HG02938 (cell line): ENCODE results near the gene EGF.

Experiments
- ATAC-seq: cut with Tn5 transposase; IDR thresholded peaks from one replicate; pipeline ENCODE4 v1.9.1; 2021; ENCODE audit warnings: mild to moderate bottlenecking, moderate library complexity; ENCODE audit not compliant: unreplicated experiment

Gene EGF

DNA sequence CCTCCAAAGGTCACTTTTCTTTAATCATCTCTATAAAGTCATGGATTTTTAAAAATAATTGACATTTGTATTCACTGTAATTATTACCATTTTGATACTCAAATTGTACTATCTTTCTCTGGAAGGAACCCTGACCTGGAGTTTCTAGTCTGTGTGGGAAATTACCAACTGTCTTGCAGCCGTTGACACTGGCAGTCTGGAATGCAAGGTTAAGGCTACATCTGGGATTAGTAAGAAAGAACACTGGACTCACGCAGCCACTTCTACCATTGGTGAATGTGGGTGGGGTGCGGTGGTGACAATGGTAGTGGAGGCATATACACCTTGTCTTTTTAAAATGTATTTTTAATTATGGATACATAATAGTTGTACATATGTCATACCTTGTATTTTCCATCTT is 40.9 kb downstream of the EGF start:
- no peak for ATAC-seq

DNA sequence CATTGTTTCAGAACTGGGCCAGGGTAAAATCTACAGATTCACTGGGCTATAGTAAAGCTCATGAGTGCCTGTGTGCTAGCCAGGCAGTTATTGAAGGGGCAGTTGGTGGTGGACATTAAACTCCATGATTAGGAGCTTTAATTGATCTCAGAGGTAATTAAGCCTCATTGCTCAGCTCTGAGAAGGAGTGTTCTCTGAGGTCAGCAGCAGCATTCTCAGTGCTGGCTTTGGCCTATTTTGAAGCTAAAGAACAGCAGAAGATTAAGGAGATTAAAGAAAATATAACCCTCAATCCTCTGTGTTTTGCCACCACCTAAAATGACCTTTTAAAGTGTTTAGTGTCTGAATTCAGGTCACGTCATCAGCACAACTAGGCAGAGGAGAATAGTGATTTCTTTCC is 42.5 kb downstream of the EGF start:
- ATAC-seq = no peak

DNA sequence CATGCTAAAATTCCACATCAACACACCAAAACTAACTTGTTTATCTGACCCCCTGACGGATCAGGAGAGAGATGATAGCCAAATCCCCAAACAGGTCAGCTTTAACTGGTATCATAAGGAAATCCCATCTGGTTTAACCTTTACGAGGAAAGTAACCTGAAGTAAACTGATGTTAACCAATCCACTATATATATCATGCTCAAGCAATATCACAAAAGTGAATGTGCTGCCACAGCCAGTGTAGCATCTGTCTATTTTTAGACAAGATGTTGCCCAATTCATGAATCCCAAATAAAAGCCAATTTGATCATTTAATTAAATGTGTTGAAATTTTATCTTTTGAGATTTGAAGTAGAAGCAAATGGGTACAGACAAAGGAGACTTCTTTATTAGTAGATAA is 44.5 kb downstream of the EGF start:
- no peak for ATAC-seq

DNA sequence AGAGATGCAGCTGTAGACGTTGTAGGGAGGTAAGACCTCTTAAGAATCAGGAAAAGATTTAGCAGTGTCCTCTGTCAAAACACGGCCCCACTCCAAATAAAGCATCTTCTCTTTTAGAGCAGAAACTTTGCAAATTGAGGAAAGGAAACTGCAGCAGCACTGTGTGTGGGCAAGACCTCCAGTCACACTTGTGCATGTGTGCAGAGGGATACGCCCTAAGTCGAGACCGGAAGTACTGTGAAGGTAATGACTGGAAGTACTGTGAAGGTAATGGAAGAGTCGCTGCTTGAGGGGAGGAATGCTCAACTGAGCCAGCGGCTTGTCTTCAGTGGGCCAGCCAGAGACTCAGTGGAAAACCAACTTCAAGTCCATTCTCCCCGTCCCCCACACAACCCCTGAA is 46.5 kb downstream of the EGF start:
- no peak for ATAC-seq

DNA sequence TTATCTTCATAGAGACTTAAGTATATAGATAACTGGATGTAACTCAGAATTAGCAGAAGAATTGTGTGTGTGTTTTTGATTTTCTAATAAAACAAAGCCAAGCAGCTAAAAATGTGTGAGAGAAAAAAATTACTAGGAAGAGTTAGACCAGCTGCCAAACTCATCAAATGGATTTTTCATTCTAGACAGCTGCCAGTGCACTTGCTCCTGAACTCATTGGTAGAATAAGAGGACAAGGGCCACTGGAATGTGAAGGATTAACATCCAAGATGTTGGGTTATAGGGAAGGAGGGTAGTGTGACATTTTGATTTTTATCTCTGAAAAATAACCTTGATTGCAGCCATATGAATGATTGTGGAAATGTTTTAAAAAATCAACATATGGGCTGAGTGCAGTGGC is 49.7 kb downstream of the EGF start:
- no peak for ATAC-seq

DNA sequence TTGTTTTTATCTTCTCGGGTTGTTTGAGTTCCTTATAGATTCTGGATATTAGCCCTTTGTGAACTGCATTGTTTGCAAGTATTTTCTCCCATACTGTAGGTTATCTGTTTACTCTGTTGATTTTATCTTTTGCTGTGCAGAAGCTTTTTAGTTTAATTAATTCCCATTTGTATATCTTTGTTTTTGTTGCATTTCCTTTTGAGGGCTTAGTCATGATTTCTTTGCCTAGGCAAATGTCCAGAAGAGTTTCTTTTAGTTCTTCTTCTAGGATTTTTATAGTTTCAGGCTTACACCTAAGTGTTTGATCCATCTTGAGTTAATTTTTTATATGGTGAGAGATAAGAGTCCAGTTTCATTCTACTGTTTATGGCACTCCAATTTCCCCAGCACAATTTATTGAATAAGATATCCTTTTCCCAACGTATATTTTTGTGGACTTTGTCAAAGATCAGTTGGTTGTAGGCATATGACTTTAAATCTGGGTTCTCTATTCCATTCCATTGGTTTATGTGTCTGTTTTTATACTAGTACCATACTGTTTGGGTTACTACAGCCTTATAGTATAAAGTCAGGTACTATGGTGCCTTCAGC is 54.3 kb downstream of the EGF start:
- ATAC-seq = no peak

DNA sequence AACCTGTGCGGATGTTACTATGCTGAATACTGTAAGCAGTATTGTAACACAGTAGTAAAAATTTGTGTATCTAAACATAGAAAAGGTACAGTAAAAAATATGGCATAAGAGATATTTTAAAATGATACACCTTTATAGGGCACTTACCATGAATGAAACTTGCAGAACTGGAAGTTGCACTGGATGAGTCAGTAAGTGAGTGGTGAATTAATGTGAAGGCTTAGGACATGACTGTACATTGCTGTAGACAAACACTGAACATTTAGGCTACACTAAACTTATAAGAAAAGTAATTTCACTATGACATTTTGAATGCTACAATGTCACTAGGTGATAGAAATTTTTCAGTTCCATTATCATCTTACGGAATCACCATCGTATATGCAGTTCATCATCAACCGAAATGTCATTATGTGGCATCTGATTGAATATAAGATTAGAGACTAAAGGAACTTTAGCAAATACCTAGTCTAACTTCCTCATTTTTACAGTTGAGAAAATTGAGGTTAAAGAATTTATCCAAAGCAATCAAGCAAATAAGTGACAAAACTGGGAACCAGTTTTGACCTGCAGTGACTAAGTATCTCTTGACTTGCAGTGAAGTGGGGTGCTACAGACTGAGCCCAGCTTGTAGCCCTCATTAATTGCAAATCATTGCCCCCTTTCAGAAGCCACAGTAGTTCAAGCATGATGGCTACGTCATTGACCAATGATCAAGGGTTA is 55.3 kb downstream of the EGF start:
- ATAC-seq = peak; percentile 52

DNA sequence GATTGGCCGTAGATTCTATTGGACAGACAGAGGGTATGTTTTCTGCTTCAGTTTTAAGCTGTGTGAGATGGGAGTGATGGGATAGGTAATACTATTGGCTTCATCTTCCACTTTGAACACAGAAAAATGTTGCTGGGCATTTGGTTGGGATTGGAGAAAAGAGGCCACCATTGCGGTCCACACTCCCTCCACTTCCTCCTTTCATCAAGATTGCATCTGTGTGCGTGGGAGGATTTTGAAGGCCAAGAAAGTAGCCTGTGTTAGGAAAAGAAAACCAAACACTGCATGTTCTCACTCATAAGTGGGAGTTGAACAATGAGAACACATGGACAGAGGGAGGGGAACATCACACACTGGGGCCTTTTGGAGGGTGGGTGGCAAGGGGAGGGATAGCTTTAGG is 56.4 kb downstream of the EGF start:
- no peak for ATAC-seq

DNA sequence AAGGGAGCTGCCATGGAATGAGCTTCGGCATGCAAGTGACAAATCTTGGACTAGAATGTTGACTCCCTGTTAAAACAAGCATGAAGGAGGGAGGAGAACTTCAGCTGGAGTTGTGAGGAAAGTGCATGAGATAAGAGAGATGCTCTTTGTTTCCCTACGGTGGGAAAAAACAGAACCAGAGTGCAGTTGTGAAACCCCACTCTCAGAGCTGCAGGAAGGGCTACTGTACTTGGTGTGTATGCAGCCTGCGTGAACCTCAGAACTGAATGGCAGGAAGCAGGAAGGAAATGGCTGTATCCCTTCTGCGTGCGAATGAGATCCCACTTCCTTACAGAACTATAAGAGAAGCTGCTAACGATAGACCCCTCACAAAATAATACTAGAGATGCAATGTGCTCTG is 57.2 kb downstream of the EGF start:
- no peak for ATAC-seq

DNA sequence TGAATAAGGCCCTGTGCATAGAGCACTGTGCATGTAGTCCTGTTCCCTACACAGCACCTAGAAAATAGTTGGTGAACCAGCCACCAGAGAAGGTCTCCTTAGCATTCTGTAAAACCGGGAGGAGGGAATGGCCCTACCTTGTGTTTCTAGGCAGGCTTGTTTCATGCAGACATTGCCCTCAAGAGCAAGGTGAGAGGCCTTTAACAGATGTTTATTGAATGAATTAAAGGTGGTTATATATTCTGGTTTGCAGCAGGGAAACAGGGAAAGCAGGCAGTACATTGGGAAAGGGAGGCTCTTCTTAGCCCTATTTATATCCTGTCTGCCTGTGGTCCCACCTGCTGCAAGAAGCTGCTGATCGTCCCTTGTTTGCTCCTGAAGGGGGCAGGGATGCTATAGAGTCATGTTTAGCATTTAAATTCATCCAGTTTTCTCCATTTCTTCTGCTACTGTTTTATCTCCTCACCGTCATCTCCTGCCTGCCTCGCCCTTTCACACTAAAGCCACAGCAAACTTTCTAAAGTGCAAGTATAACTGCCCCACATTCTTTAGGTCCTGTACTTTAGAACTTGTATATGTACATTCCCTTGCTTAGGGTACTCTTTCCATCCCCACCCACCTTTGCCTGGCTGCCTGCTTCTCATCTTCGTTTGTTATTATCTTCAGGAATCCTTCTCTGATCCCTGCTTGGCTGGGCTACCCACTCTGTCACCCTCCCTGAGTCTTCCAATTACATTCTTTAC is 60.3 kb downstream of the EGF start:
- no peak for ATAC-seq

DNA sequence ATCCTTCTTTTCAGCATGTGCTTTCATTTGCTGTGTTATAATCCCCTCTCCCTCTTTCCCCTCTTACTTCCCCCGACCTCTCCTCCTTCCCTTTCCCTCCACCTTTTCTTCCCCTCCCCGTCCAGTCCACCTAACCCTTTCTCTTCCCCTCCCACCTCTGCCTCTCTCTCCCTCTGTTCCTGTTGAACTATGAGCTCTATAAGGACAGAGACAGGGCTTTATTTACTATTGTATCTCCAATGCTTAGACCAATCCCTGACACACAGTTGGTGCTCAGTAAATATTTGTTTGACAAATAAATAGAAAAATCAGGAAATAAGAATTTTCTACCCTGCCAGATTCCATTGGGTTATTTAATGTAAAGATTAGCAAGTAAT is 60.8 kb downstream of the EGF start:
- no peak for ATAC-seq

DNA sequence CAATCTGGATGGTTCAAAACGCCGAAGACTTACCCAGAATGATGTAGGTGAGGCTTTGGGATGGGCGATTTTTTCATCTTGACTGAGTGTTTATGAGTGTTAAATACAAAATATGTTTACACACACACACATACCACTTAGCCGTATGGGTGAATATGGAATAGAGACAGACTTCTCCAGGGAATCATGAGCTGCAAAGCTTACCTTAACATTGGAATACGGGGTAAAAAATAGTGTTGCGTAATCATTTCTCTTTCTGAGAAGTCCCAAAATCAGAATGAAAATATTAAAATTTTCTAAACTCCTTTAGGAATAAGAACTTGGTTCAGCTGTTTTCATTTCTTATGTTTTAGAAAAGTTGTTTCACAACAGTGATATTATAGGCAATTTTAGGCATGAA is 63.5 kb downstream of the EGF start:
- ATAC-seq = no peak

DNA sequence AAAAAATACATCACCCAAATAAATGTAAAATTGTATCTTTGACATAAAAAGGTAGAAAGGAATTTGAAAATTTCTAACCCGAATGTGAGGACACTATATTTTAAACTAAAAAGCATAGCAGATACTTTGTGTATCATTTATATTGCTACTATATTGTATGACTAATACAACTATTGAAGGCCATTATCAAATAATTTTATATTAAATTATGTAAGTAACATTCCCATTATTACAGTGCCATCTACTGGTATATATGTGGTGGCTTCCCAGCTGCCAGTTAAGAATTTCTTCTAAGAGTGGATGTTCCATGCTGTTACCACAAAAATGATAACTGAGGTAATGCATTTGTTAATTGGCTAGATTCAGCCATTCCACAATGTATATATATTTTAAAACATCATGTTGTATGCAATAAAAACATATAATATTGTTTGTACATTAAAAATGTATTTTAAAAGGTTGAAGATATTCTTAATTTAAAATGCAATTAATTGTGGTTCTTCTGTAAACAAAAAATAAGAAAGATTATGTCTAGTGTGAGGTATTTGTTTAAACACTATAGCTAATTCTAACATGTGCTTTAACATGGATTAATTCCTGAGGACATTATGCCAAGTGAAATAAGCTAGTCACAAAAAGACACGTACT is 65.3 kb downstream of the EGF start:
- no peak for ATAC-seq

DNA sequence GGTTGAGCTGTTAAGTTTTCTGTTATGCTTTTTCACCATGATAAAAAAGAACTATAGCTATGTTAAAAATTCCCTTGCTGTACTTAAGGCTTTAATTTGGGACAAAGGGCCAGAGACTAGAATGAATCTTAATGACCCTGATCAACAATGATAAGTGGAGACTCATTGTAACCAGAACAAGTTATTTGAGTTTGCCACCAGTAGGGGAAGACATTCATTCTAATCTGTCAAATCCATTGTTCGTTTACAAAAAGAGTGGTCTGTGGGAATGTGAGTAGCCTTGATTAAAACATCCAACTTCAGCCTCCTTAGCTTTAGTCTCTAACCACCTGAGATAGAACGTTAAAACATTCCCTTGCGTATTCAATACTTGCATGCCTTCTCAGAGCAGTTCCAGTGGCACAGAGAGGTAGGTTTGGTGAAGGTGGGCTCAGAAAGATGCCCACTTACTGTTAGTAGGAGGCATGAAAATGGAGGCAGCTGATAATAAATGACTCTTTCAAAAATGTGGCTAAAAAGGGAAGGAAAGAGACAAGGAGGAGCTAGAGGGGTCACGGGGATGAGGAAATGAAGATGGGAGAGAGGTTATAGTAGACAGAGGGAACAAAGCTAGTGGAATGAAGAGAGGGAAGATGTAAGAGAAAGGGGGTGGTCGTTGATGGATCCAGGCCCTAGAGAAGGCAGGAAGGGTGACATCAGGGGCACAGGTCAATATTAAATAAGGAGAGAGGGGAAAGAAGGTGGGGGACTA is 66.2 kb downstream of the EGF start:
- no peak for ATAC-seq

DNA sequence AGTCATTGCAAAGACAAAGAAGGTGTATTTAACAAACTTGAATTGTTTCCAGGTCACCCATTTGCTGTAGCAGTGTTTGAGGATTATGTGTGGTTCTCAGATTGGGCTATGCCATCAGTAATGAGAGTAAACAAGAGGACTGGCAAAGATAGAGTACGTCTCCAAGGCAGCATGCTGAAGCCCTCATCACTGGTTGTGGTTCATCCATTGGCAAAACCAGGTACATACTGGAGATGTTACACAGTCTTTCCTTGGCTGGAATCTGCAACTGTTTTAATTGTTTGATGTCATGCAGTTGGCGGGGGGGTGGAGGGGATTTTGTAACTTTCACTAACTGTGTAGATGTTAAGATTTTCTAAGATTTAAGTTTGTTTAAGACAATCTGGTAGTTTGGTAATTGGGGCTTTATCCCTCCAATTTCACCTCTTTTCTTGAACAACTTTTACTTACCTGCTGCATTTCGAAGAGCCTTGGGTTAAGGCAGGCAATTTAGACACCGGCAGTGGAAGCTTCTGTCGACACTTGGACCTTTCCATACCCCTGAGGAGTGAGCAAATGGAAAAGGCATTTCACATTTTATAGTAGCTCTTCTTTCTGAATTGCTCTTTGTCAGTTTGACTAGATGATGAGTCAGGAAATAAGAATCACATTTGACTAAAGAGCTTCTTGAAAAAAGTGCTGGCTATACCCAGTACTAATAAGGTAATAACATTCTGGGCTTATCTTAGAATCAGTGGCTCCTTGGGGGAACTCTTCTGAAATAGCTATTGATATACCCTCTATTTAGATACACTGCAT is 67.4 kb downstream of the EGF start:
- ATAC-seq = no peak

DNA sequence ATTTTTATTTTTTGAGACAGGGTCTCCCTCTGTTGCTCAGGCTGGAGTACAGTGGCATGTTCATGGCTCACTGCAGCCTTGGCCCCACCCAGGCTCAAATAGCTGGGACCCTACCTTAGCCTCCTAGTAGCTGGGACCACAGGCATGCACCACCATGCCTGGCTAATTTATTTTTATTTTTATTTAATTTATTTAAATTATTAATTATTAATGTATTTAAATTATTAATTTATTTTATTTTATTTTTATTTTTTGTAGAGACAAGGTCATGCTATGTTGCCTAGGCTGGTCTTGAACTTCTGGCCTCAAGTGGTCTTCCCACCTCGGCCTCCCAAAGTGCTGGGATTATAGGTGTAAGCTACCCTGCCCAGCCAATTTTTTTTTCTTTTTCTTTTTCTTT is 69.3 kb downstream of the EGF start:
- ATAC-seq = no peak

DNA sequence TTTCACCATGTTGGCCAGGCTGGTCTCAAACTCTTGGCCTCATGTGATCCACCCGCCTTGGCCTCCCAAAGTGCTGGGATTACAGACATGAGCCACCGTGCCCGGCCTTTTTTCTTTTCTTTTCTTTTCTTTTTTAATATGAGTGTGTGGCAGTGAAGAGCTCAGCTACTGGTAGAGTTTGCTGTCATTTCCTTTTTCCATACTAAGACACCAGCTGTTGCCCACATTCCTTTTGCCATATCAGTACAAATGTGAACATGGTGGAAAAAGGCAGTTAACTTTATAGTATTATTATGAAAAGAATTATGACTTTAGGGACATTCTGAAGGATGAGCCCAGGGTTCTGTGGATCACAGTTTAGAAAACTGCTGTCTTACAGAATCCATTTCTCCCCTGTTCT is 69.8 kb downstream of the EGF start:
- no peak for ATAC-seq

DNA sequence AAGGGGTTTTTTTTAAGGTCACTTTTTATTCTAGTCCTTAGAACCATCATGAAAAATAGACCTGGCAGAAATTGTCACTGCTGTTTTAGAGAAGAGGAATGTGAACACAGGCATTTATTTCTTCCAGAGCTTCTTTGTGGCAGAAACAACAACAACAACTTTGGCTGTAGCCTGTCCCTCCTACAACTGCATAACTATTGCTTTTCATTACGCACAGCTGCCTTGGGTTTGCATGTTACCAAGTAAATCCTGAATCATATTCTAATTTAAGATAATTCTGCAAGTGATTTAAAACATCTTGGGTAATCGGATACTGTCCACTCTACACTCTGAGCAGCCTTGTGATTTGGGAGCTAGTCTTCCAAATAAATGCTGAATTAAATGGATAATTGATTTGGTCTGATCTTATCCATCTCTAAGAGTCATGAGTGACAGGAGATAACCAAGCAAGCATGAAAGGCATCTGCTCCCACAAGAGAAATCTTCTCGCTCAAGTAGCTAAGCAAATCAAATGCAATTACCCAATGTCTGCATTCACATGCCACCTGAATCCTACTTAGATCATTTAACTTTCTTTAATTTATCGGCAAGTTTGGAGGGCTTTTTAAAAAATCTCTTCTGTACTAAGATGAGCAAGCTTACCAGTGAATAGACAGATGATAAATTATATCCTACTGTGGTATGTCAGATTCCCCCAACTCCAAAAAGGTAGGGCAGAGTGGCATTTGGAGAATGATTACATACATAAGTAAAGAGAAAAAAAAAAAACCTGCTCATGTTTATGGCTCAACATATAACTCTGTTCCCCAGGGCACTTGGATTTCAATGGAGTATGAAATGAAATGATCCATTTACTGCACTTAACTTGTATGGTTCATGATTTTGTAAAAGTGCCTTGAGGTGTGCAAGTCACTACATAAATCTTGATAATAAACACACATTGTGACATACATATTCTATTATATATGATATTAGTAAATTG is 73.6 kb downstream of the EGF start:
- ATAC-seq = no peak

DNA sequence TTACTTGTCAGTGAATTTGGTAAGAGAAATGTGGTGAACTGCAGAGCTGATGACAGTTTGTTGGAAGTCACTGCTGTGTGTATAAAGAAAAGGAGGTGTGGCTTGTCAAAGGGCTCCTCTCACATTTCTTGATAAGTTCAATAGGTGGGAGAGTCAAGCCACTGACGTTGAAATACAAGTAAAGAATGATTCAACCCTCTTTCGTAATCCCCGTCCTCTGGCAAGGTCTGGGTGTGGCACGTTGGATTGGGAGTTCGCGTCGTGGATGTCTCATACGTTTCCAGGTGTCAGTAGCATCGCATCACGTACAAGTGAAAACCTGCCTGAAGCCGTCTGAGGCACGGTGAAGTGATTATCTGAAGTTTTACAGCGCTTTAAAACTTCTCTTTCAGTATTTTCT is 76.4 kb downstream of the EGF start:
- no peak for ATAC-seq
